DND-41 (cell line): ENCODE measurements around the gene KLHL36.

Experiments
- ATAC-seq: fragments of 200-7000 bp; cut with Tn5 transposase; 3 replicates; pipeline ENCODE4 v1.9.1; 2021; ENCODE audit warnings: low read depth; ENCODE audit not compliant: insufficient read depth
- DNase-seq: peaks from one replicate; pipeline ENCODE4 v3.0.0-alpha.2; 2020
- H2AFZ ChIP-seq: 2 replicates; pipeline ENCODE4 v1.6.0; 2012; ENCODE audit warnings: low read depth, low read length
- H3K27ac ChIP-seq: 2 replicates; pipeline ENCODE4 v1.5.1; 2012; ENCODE audit warnings: low read length, inconsistent platforms
- H3K27me3 ChIP-seq: fragments of 200-600 bp; sonication (generic); 2 replicates; pipeline ENCODE4 v1.6.0; 2012; ENCODE audit warnings: low read length, mild to moderate bottlenecking, inconsistent platforms; ENCODE audit not compliant: insufficient read depth, poor library complexity
- H3K36me3 ChIP-seq: 2 replicates; pipeline ENCODE4 v1.5.1; 2012; ENCODE audit warnings: low read length, inconsistent platforms; ENCODE audit not compliant: insufficient read depth
- H3K4me1 ChIP-seq: 2 replicates; pipeline ENCODE4 v1.5.1; 2012; ENCODE audit warnings: mild to moderate bottlenecking, low read length; ENCODE audit not compliant: insufficient read depth
- H3K4me2 ChIP-seq: 2 replicates; pipeline ENCODE4 v1.6.0; 2012; ENCODE audit warnings: mild to moderate bottlenecking, moderate library complexity, low read length, inconsistent platforms; ENCODE audit not compliant: insufficient read depth
- H3K4me3 ChIP-seq, 2 experiments: fragments of 200-600 bp in 1 of 2; shearing (Covaris generic) in 1 of 2; 2 replicates each; pipeline ENCODE4 v1.5.1; 2012 to 2016; ENCODE audit warnings: inconsistent platforms in 2 of 2, low read length in 2 of 2, mild to moderate bottlenecking in 2 of 2, low read depth in 1 of 2, moderate library complexity in 1 of 2
- H3K79me2 ChIP-seq: 2 replicates; pipeline ENCODE4 v1.6.0; 2012; ENCODE audit warnings: low read length, inconsistent platforms; ENCODE audit not compliant: insufficient read depth
- H3K9ac ChIP-seq: 2 replicates; pipeline ENCODE4 v1.6.0; 2012; ENCODE audit warnings: low read depth, mild to moderate bottlenecking, inconsistent platforms, low read length, moderate library complexity
- H3K9me3 ChIP-seq: 2 replicates; pipeline ENCODE4 v1.5.1; 2012; ENCODE audit warnings: low read length, moderate library complexity, mild to moderate bottlenecking, inconsistent platforms; ENCODE audit not compliant: insufficient read depth, severe bottlenecking
- H4K20me1 ChIP-seq: 2 replicates; pipeline ENCODE4 v1.6.0; 2012; ENCODE audit warnings: low read length; ENCODE audit not compliant: insufficient read depth
- EZH2 ChIP-seq: IDR thresholded peaks from 3 replicates; pipeline ENCODE4 v1.6.1; 2012; ENCODE audit warnings: borderline replicate concordance, low read depth, mild to moderate bottlenecking, moderate library complexity, low read length, inconsistent platforms; ENCODE audit not compliant: severe bottlenecking
- TF ChIP-seq, protein P1 (sequence below): IDR thresholded peaks from 2 replicates; pipeline ENCODE4 v1.5.1; 2012; ENCODE audit warnings: borderline replicate concordance, low read length, moderate library complexity, mild to moderate bottlenecking; ENCODE audit not compliant: poor library complexity, severe bottlenecking; ENCODE audit errors: extremely low read depth

Gene KLHL36

DNA sequence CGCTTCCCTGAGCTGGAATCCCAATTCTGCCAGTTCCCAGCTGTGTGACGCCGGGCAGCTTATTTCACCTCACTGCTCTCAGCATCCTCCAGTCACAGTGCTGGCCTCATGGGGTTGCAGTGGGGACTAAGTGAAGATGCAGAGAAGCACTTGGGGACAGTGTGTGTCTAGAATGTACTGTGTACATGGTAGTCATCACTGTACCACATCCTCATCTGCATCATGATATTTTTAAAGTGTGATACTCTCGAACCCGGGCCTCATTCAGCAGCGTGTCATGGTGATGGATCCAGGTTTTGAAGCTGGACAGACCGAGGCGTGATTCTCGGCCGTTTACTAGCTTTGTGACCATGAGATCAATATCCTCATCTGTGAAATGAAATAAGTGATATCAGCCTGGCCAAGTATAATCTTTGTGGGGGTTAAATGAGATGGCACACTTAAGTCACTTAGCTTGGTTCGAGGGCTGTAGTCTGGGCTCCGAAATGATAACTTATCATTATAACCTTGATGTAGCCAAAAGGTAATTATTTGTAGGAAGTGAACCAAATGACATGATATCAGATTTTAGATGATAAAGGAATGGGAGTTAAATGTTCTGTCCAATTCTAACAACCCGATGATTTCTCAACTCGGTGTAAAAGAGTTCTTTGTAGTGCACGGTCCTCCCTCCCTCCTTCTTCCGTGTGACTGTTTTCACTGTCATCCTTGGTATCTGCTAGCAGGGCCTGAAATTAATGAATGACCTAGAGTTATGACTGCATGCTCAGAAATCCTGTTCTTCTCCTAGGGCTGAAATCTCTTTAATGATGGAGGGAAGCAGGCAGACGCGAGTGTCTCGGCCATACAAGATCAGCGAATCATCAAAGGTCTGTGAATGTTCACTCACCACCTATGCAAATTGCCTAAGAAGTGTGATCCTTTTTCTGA, 2.0 kb downstream of the KLHL36 start:
- H3K4me2 ChIP-seq, result 0 out of 2 replicates have a peak overlapping the region, but pooled peaks have one; percentile 14
- no peaks in the 10 kb centered on the region for H4K20me1 ChIP-seq
- peaks cover 4% of the 10 kb centered on the region; the same call in 1 of the 2 replicates for H3K79me2 ChIP-seq
- H3K9ac ChIP-seq, result no peak overlapping the region
- no peak overlapping the region for H2AFZ ChIP-seq
- no peak for ATAC-seq
- peaks cover 22% of the 10 kb centered on the region for H3K4me1 ChIP-seq
- TF ChIP-seq EZH2, result no peak
- TF ChIP-seq, protein P1, sequence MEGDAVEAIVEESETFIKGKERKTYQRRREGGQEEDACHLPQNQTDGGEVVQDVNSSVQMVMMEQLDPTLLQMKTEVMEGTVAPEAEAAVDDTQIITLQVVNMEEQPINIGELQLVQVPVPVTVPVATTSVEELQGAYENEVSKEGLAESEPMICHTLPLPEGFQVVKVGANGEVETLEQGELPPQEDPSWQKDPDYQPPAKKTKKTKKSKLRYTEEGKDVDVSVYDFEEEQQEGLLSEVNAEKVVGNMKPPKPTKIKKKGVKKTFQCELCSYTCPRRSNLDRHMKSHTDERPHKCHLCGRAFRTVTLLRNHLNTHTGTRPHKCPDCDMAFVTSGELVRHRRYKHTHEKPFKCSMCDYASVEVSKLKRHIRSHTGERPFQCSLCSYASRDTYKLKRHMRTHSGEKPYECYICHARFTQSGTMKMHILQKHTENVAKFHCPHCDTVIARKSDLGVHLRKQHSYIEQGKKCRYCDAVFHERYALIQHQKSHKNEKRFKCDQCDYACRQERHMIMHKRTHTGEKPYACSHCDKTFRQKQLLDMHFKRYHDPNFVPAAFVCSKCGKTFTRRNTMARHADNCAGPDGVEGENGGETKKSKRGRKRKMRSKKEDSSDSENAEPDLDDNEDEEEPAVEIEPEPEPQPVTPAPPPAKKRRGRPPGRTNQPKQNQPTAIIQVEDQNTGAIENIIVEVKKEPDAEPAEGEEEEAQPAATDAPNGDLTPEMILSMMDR, result no peak
- H3K27me3 ChIP-seq, result peaks cover 6% of the 10 kb centered on the region
- H3K4me3 ChIP-seq, result no peak overlapping the region
- peaks cover 23% of the 10 kb centered on the region for H3K36me3 ChIP-seq
- H3K9me3 ChIP-seq, result no peaks in the 10 kb centered on the region
- no peak overlapping the region for H3K27ac ChIP-seq
- no peak for DNase-seq

DNA sequence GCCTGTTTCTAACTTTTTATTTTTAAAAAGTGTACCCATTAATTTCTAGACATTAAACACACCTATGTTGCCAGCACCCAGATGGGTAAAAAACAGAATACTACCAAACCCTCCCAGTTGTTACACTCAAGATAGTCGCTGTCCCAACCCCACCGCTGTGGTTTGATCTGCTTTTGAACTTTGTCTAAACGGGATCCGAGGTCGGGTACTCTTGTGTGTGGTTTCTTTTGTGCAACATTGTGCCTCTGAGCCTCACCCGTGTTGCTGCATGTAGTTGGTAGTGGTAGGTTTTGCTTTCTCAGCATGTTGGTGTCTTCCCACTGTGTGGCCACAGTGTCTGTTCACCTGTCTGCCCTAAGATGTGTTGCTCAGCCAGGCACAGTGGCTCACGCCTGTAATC, 4.3 kb downstream of the KLHL36 start:
- H2AFZ ChIP-seq, result no peak overlapping the region
- no peak overlapping the region for H3K27ac ChIP-seq
- no peaks in the 10 kb centered on the region for H4K20me1 ChIP-seq
- peaks cover 4% of the 10 kb centered on the region; the same call in 1 of the 2 replicates for H3K79me2 ChIP-seq
- TF ChIP-seq, protein P1, result no peak
- H3K36me3 ChIP-seq, result peaks cover 33% of the 10 kb centered on the region
- H3K4me1 ChIP-seq, result peaks cover 25% of the 10 kb centered on the region
- no peaks in the 10 kb centered on the region for H3K27me3 ChIP-seq
- ATAC-seq (peak; percentile 60), DNase-seq (peak; percentile 56)
- H3K9me3 ChIP-seq, result no peaks in the 10 kb centered on the region
- H3K4me3 ChIP-seq, result no peak overlapping the region
- H3K9ac ChIP-seq, result no peak overlapping the region
- no peak overlapping the region for H3K4me2 ChIP-seq

DNA sequence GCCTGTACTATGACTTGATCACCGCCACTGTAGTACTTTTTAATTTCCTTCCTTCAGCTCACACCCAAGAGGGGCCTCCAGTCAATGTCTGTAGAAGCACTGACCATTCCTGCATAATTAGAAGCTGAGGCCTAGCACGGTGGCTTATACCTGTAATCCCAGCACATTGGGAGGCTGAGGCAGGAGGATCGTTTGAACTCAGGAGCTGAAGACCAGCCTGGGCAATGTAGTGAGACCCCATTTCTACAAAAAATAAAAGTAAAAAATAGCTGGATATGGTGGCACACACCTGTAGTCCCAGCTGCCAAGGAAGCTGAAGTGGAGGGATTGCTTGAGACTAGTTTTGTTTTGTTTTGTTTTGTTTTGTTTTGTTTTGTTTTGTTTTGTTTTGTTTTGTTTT, 5.9 kb downstream of the KLHL36 start:
- H3K27me3 ChIP-seq, result no peaks in the 10 kb centered on the region
- TF ChIP-seq EZH2, result no peak
- TF ChIP-seq, protein P1, result no peak
- DNase-seq (no peak), ATAC-seq (no peak)
- peaks cover 4% of the 10 kb centered on the region; the same call in 1 of the 2 replicates for H3K79me2 ChIP-seq
- H2AFZ ChIP-seq, result no peak overlapping the region
- H3K4me3 ChIP-seq, result no peak overlapping the region
- H3K9ac ChIP-seq, result no peak overlapping the region
- H4K20me1 ChIP-seq, result no peaks in the 10 kb centered on the region; the same call in 1 of the 2 replicates
- H3K4me2 ChIP-seq, result no peak overlapping the region
- H3K9me3 ChIP-seq, result no peaks in the 10 kb centered on the region
- H3K27ac ChIP-seq, result no peak overlapping the region
- H3K36me3 ChIP-seq, result peaks cover 49% of the 10 kb centered on the region
- H3K4me1 ChIP-seq, result peaks cover 13% of the 10 kb centered on the region
